Muscle of back (tissue), 11 donors: ENCODE measurements around the gene LMLN. TPM values are rescaled to one million over a fixed set of nuclear protein-coding genes. Genes with fewer than 3 reads are reported as not detected.
"Not testable (repeated sequence)": the region's sequence is repeated elsewhere in the genome, so short reads cannot be mapped to it uniquely, and the experiment has no call there.

Source experiments
- DNase-seq, 3 donors: peaks; one replicate each; pipeline versions ENCODE4 v3.0.0 to v3.0.0-alpha.2; 2013
- polyA plus RNA-seq, 10 donors: library from polyadenylated mRNA; unstranded; fragments of 120-200 nt; gene quantifications; one replicate each; pipeline ENCODE4 v1.2.1, GENCODE V29; 2013; ENCODE audit not compliant: insufficient read length in 10 of 10

LMLN gene
- polyA plus RNA-seq, 10 donors = 2.6 to 5.4 (median 3.4) TPM

GRCh38 chr3:198025644-198026043 lies 65.6 kb downstream of the LMLN start:
- DNase-seq = no peak

GRCh38 chr3:198026620-198027019 lies 66.6 kb downstream of the LMLN start:
- DNase-seq = no peak

DNA sequence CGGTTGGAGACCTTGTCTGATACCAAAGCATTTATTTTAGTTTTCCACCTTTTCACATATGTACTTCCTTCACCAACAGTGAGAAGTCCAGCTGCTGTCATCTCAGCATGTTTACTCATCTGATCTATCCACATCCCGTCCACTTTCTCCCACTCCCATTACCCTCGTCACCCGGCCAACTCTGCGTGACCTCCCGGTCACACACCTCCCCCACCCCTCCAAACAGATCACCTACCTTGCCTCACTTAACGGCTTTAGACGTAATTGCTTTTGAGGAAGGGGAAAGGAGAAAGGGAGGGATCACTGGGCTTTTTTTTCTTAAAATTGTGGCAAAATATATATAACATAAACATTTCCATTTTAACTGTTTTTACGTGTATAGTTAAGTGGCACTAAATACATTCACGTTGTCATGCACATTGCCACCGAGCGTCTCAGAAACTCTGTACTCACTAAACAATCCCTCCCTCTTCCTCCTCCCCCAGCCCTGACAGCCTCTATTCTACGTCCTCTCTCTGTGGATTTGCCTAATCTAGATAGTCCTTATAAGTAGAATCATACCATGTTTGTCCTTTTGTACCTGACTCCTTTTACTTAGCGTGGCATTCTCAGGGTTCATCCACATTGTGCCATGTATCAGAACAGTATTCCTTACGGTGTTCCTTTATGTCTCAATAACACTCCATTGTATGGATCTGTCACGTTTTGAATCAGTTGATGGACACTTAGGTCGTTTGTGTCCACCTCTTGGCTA lies 67.2 kb downstream of the LMLN start:
- DNase-seq = no peak

GRCh38 chr3:198027799-198028390 lies 67.9 kb downstream of the LMLN start:
- no peak for DNase-seq

- DNase-seq = peak in 1 of 3 donors; percentile 8
Observed at GRCh38 chr3:198028718-198029117, 68.7 kb downstream of the LMLN start.

DNA sequence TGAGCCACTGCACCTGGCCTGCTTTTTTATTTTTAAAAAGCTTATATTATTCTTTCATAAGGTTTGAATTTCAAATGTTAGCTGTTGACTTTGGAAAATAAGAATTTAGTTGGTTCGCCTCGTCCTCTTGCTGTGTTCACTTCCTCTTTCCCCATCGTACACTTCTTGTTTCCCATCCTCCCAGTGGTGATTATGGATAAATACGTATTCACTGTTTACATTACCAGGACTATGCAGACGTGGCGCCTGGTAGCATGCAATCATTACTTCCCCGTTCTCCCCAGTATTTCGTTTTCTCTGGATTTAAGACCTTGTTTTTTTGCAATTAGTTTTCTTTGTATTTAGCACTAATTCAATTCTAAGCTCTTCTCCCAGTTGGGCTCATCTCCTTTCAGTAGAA lies 70.1 kb downstream of the LMLN start:
- DNase-seq = no peak

- no peak for DNase-seq
Observed at GRCh38 chr3:198030726-198031125, 70.7 kb downstream of the LMLN start.

DNA sequence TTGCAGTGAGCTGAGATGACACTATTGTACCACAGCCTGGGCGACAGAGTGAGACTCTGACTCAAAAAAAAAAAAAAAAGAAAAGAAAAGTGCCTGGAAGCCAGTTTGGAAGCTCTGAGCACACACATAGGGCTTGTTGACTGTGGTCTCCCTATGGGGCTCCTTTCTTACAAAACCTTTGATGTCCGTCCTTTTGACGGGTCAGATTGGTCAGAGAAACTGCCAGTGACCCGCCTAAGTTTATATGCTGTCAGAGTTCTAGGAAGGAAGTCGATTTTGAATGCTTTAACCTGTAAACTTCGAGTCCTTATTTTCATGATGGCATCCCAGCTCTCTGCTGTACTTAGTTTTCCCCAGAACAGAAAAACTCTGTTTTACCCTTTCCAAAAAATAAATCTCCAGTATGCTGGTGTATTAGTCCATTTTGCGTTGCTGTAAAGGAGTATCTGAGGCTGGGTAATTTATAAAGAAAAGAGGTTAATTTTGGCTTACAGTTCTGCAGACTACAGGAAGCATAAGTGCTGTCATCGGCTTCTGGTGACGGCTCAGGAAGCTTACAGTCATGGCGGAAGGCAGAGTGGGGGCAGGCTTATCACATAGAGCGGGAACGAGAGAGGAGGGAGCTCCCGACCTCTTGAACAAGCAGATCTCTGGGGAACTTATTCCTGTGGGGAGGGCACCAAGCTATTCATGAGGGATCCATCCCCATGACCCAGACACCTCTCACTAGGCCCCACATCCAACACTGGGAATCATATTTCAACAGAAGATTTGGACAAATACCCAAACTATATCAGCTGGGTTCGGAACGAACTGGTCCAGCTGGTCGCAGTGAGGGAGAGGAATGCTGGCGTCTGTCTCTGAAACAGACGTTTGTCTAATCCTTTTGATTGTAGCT lies 72.3 kb downstream of the LMLN start:
- no peak for DNase-seq

- no peak for DNase-seq
Observed at GRCh38 chr3:198043119-198043518, 83.1 kb downstream of the LMLN start.

DNA sequence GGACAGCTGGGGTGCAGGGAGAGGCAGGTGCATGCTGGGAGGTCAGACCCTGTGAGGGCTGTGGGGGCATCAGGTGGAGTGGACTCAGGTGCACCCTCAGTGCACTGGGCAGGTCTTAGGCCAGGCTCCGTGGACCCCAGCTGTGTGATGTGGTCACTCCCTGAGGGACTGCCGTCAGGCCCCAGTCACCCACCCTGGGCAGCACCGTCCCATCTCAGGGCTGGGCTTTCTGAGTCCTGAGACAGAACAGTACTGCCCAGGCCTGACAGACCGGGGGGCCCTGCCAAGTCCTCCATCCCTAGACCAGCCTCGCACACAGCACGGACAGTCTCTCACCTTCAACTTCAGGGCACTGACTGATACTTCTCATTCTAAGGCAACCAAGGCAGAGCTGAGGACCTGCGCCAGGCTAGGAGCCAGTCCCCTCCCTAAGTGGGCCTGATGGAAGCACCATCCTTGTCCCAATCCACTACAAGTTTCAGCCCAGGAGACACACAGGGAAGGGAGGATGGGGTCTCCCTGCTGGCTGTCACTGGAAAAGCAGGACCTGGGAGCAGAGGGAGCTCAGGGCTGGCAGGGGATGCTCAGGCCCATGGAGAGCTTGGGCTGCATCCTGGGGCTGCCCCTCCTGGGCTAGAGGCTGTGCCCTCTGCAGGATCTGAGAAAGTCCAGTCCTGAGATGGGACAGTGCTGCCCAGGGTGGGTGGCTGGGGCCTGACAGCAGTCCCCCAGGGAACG lies 86.3 kb downstream of the LMLN start:
- DNase-seq = no peak

DNA sequence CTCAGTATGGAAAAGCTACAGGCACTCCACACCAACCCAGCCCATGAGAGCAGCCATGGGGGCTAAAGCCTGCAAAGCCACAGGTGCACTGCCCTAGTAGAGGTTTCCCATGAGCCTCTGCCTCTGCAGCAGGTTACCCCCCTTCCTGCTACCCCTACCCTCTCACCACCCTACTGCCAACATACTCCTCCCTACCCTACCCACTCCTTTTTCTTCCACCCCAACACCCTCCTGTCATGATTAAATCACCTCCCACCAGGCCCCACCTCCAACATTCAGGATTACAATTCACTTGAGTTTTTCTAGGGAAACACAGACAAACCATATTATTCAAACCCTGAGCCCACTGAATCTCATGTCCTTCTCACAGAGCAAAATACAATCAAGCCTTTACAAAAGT lies 88.4 kb downstream of the LMLN start:
- DNase-seq = no peak

DNA sequence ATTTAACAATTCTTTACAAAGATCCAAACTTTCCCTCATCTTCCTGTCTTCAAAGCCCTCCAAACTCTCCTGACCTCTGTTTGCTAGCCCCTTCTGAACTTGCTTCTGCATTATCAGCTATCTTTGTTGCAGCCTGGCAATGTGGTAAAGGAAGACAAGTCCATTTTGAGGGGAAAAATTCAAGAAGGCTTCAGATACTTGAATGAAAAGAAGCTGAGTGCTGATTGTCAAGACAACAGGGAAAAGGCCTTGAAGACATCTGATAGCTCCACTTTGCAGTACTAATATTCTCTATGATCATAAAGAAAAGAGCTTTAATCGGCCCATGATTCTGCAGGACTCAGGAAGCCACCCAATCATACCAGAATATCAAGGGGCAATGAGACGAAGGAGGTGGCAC lies 91.8 kb downstream of the LMLN start:
- no peak for DNase-seq

- not testable (repeated sequence) for DNase-seq
Observed at GRCh38 chr3:198053462-198053861, 93.4 kb downstream of the LMLN start.

- no peak for DNase-seq
Observed at GRCh38 chr3:198061119-198062067, 101.4 kb downstream of the LMLN start.

GRCh38 chr3:198062068-198062465 lies 102.0 kb downstream of the LMLN start:
- DNase-seq = no peak

DNA sequence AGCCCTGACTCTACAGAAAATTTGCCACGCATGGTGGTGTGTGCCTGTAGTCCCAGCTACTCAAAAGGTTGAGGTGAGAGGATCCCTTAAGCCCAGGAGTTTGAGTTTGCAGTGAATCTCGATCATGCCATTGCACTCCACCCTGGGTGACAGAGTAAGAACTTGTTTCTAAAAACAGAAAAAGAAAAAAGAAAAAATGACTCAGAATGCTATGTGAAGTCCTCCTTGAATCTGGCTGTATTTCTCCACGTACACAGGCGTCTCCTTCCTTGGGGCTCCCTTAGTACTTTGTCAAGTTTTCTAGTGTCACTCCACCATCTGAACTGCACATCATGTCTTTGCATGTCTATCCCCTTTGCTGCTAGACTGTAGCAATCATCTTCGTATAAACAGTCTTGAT lies 104.4 kb downstream of the LMLN start:
- no peak for DNase-seq

GRCh38 chr3:198065897-198066296 lies 105.9 kb downstream of the LMLN start:
- DNase-seq = no peak

- DNase-seq = no peak
Observed at GRCh38 chr3:198067416-198067815, 107.4 kb downstream of the LMLN start.

DNA sequence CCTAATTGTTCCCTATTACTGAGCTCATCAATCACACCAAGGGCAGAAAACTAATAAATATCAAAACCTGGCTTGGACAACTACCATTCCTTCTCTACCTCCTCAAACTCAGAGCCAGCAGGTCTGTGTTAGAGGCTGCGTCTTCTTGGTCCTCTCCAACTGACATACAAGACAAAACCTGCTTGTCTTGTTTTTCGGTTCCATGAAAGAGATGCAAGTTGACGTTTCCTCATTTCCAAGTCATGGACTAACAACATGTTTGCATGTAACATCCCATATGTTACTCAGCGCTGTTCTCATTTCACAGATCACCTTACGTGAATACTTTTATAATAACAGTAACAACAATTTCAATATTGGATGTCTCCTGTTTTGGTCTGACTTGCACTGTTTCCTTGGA lies 110.9 kb downstream of the LMLN start:
- DNase-seq = no peak

- peak in 1 of 3 donors; percentile 76 for DNase-seq
Observed at GRCh38 chr3:198071602-198072287, 111.7 kb downstream of the LMLN start.
